Panc1 (cell line): ENCODE measurements around the gene SASH3.

Experiments used
- POLR2AphosphoS5 ChIP-seq: IDR thresholded peaks from 2 replicates; pipeline ENCODE4 v1.6.1; 2012; ENCODE audit warnings: mild to moderate bottlenecking, low read depth, low read length, moderate library complexity
- TF ChIP-seq, protein P1 (sequence below), 2 experiments: IDR thresholded peaks; 2 replicates each; pipeline ENCODE4 v1.6.1; 2011 to 2012; ENCODE audit warnings: low read depth in 2 of 2, control low read depth in 1 of 2, low read length in 1 of 2, mild to moderate bottlenecking in 1 of 2, moderate library complexity in 1 of 2; ENCODE audit not compliant: insufficient read depth in 1 of 2
- TF ChIP-seq, protein P2 (sequence below): fragments of 450-650 bp; IDR thresholded peaks from 2 replicates; pipeline ENCODE4 v1.5.1; 2017; ENCODE audit warnings: mild to moderate bottlenecking

DNA sequence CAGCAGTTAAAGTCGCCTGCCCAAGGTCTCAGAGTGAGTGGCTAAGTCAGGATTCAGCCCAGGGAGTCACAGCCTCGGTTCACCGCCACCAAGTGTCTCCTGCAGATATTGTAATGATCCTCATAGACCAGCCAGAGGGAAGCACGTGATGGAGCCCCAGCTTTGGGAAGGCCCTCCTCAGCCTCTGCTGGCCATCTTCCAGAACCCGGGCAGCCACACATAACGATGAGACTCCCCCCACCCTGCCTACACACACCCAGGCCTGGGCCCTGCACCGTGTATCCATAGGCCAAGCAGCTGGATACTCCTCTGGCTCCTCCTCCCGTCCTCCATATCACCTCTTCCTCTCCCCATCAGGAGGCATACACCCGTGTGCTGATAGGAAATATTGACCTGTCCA lies 19.6 kb upstream of the SASH3 start:
- TF ChIP-seq, protein P1, sequence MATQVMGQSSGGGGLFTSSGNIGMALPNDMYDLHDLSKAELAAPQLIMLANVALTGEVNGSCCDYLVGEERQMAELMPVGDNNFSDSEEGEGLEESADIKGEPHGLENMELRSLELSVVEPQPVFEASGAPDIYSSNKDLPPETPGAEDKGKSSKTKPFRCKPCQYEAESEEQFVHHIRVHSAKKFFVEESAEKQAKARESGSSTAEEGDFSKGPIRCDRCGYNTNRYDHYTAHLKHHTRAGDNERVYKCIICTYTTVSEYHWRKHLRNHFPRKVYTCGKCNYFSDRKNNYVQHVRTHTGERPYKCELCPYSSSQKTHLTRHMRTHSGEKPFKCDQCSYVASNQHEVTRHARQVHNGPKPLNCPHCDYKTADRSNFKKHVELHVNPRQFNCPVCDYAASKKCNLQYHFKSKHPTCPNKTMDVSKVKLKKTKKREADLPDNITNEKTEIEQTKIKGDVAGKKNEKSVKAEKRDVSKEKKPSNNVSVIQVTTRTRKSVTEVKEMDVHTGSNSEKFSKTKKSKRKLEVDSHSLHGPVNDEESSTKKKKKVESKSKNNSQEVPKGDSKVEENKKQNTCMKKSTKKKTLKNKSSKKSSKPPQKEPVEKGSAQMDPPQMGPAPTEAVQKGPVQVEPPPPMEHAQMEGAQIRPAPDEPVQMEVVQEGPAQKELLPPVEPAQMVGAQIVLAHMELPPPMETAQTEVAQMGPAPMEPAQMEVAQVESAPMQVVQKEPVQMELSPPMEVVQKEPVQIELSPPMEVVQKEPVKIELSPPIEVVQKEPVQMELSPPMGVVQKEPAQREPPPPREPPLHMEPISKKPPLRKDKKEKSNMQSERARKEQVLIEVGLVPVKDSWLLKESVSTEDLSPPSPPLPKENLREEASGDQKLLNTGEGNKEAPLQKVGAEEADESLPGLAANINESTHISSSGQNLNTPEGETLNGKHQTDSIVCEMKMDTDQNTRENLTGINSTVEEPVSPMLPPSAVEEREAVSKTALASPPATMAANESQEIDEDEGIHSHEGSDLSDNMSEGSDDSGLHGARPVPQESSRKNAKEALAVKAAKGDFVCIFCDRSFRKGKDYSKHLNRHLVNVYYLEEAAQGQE (IDR thresholded peaks at IDR 0.05; ENCODE audit: insufficient read depth in 1 of 2, low read depth in 2 of 2, low read length in 1 of 2), result no peak
- TF ChIP-seq, protein P2, sequence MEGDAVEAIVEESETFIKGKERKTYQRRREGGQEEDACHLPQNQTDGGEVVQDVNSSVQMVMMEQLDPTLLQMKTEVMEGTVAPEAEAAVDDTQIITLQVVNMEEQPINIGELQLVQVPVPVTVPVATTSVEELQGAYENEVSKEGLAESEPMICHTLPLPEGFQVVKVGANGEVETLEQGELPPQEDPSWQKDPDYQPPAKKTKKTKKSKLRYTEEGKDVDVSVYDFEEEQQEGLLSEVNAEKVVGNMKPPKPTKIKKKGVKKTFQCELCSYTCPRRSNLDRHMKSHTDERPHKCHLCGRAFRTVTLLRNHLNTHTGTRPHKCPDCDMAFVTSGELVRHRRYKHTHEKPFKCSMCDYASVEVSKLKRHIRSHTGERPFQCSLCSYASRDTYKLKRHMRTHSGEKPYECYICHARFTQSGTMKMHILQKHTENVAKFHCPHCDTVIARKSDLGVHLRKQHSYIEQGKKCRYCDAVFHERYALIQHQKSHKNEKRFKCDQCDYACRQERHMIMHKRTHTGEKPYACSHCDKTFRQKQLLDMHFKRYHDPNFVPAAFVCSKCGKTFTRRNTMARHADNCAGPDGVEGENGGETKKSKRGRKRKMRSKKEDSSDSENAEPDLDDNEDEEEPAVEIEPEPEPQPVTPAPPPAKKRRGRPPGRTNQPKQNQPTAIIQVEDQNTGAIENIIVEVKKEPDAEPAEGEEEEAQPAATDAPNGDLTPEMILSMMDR, result no peak
- TF ChIP-seq POLR2AphosphoS5, result no peak
